Renal cortical epithelial cell (primary cell): ENCODE measurements around the gene NRXN3. TPM values are rescaled to one million over a fixed set of nuclear protein-coding genes. Genes with fewer than 3 reads are reported as not detected.

ENCODE experiments used
- DNase-seq: peaks from one replicate; pipeline ENCODE4 v3.0.0-alpha.2; 2011; ENCODE audit warnings: low read depth
- total RNA-seq: library from RNA; depleted of rRNA; stranded (reverse); fragments of >200 nt; gene quantifications from 2 replicates; pipeline ENCODE4 v1.2.3, GENCODE V29; 2014

The NRXN3 gene
- total RNA-seq, 1 donor from 2014 or later = 2.9 TPM

- DNase-seq = no peak
These were observed 71.9 kb downstream of the NRXN3 start for GRCh38 chr14:78242086-78242485.

DNA sequence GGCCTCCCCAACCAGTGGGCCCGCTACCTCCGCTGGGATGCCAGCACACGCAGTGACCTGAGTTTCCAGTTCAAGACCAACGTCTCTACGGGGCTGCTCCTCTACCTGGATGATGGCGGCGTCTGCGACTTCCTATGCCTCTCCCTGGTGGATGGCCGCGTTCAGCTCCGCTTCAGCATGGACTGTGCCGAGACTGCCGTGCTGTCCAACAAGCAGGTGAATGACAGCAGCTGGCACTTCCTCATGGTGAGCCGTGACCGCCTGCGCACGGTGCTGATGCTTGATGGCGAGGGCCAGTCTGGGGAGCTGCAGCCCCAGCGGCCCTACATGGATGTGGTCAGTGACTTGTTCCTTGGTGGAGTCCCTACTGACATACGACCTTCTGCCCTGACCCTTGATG is 73.0 kb downstream of the NRXN3 start:
- DNase-seq = no peak

- no peak for DNase-seq
These were observed 75.1 kb downstream of the NRXN3 start for GRCh38 chr14:78245238-78245637.

GRCh38 chr14:78248501-78249090 is 78.4 kb downstream of the NRXN3 start:
- DNase-seq = no peak

- no peak for DNase-seq
These were observed 81.1 kb downstream of the NRXN3 start for GRCh38 chr14:78251308-78251707.

- DNase-seq = peak; percentile 98
These were observed 83.8 kb downstream of the NRXN3 start for GRCh38 chr14:78253986-78254385.

DNA sequence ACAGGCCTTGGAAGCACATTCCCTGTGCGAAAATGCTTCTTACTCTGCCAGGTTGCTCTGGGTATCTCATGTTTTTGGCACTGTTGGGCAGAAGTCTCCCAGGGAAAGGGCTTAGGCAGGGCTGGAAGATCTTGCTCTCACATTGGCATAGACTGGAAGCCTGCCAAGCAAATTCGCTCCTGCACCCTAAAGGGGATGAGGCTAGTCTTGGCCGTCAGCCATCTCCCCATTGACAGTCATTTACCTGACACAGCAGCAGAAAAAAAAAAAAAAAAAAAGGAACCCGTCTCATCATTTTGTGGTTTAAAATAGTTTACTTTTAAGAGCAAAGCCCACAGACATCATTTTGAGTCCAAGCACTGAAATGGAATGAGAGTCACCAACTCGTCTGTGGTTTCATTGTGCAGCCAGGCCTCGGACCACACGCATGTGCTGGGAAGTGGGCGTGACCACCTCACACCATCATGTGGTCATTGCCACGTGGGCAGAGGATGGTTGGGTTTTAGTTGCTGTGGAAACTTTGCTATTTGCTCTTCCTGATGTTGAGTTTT is 84.8 kb downstream of the NRXN3 start:
- DNase-seq = peak; percentile 97

DNA sequence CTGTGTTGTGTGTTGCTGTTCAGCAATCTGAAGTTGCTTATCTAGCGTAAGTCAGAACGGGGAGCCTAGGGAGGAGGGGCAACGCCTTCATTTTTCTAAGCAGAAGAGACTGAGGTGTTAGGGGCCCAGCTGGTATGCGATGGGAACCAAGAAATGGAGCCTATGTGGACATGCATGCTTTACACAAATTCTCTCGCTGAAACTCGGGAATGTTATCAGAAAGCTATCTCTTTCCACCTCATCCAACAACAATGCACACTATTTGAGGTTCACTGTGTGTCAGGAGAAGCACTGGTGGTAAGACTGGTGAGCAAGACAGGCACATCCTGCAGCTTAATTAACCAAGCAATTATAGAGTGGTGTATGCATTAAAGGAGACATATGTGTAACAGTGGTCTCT is 89.7 kb downstream of the NRXN3 start:
- no peak for DNase-seq

DNA sequence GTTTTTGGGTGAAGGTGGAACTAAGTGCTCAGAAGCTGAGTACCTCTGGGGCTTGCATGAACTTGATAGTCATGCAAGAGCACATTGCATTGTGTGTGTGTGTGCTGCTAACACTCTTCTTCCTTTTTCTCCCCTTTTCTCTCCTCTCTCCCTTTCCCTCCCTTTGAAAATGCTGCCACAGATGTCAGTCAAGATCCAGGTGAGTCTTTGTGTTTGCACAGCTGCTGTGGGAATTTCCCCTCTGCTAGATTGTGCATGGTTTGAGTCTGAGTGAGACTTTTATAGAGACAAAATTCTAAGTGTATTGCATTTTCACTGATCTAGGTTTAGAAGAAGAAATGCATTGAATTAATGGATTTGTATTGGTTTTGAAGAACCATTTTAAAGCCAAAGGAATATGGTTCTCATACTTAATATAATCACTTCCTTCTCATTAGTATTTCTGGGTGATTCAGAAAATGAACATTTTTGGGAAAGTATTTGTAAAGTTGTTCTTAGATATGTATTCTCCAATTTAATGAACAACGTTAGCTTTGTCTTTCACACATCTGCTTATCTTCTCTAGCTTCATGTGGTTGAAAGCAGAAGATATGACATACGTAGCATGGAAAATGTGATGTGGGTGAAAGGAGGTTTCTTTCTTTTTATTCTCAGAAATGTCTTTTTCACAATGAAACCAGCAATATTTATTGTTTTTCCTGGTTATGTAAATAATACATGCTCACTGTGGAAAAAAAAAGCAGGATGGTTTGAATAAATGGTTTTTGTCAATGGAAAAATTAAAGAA is 108.5 kb downstream of the NRXN3 start:
- DNase-seq = no peak

GRCh38 chr14:78282437-78282836 is 112.3 kb downstream of the NRXN3 start:
- DNase-seq = no peak

DNA sequence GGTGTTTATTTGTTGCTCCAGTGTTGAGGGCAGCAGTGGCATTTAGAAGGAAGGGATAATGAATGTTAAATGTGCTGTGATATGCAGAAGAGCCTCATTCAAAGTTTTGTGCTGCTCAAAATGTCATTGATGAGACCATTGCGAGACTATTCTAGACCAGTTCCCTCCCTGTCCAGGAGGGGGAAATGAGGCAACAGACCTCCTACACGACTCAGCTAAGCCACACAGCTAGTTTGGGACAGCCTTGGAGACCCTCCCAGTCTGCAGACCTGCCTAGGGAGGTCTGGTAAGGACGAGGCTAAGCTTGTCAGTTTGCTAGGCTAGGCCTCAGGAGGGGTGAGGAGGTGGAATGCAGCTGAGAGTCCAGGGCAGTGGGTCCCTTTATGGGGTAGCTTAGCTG is 116.0 kb downstream of the NRXN3 start:
- DNase-seq = no peak

DNA sequence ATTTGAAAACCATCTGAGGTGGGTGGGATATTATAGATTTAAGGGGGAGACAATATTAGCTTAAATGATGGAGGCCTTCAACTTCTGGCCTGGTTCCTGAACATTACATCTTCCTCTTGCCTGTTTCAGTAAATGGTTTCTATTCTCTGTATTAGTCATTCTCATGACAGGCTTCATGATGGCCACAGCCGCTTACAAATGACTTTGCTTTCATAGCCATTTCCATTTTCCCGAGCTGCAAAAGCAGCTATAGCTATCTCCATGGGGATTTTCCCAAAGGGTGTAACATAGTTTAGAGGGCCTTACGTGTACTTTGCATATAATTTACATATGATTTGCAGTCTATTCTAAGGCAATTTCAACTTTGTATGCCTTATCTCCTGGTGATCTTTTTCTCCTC is 121.8 kb downstream of the NRXN3 start:
- DNase-seq = no peak

DNA sequence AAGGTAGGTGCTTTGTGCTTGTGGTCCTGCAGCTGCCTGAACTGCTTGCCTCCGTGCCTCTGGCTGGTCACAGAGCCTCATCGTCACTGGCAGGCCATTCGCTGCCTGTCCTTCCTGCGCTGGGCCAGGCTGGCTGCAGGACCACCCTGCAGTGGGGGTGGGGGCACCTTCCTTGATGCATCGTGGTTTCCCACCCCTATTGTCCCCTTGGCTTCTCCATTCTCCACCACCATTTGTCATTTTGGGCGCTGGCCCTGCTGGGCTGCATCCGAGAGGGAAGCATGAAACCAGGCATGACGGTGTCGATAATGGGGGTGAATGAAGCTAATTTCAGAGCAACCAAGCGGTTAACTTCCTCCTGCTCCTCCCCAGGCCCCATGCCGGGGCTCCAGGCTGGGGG is 127.7 kb downstream of the NRXN3 start:
- DNase-seq = no peak

DNA sequence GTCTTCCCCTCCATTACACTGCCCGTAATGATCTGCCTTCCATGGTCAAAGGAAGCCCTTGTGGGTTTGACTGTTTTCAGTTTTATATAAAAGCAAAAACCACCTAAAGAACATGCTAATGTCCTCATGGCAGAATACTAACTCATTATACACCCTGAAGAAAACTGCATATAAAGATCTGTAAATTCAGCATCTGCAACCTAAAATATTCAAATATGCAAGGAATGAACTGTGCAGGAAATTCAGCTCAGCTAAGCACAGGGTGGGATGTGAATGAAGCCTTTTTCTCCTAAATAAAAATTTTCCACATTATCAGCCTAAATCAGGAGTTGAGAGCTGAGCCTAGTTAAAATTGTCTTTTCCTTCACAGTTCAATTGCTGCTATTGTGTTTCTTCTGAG is 128.1 kb downstream of the NRXN3 start:
- DNase-seq = no peak

DNA sequence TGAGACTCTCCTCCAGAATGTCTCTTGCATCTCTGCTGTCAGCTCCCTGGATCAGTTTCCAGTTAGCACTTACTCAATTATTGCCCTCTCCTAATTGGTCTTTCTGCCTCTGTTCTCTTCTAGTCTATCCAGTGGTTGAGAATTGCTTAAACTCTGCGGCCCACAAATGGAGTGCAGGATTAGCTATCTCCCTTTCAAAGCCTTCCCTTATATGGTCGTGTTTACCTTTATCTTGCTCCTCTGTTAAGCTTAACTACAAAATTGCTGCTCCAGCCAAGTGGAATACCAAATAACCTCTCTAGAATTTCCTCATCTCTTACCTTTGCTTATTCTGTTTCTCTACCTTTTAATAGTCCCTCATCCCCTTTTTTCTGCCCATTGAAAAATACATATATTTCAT is 132.7 kb downstream of the NRXN3 start:
- peak; percentile 13 for DNase-seq

DNA sequence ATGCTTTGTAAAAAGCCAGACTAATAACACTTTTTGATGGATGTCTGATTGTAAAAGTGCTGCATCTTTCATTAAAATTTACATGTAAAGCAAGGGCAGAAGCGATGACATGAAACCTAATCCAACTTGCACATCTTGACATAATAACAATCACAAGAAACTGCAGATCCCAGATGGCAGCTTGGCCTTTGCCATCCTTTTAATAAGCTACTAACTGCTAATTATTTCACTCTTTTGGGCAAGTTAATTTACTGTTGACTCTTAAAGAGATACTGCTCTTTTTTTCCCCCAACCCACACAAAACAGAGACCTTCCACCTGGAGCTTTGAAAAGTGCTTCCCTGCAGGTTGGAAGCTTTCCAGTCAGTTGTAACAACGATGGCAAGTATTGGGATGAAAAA is 137.5 kb downstream of the NRXN3 start:
- DNase-seq = no peak

DNA sequence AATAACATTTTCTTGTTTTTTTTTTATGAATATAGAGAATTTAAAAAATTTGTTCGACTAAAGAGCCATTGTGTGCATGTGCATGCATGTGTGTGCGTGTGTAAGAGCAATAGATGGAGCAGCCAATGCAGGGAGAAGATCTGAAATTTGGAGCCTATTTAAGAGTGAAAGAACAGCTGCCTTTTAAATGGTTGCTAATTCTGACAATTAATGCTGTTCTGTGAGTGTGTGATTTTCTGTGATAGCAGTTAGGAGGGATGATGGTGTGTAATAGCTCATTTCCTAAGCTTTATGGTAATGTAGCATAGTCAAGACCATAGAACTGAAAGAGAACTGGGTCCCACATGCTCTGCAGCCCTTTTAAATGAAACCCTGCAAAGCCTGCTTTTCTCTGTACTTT is 137.9 kb downstream of the NRXN3 start:
- DNase-seq = no peak

GRCh38 chr14:78310272-78310671 is 140.1 kb downstream of the NRXN3 start:
- DNase-seq = no peak

GRCh38 chr14:78313499-78313898 is 143.3 kb downstream of the NRXN3 start:
- DNase-seq = no peak

- DNase-seq = no peak
These were observed 144.3 kb downstream of the NRXN3 start for GRCh38 chr14:78314484-78314883.

DNA sequence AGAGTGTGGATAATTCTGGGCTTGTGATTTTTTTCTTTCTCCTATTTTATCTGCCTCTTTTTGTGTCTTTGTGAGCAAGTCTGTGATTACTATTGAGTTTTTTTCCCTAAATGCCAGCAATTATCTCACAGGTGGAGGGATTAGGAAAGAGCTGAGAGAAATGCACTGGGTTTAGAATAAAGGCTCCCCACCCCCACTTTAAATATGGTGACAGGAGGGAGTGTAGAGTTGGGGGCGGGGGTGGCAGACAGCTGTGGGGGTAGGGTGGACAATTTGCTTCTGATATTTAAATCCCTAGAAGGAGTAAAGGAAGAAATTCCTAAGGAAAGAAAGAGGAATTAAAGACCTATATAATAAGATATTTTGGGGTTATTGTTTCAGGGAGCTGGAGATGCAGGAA is 145.9 kb downstream of the NRXN3 start:
- no peak for DNase-seq

- DNase-seq = no peak
These were observed 146.6 kb downstream of the NRXN3 start for GRCh38 chr14:78316786-78317185.

DNA sequence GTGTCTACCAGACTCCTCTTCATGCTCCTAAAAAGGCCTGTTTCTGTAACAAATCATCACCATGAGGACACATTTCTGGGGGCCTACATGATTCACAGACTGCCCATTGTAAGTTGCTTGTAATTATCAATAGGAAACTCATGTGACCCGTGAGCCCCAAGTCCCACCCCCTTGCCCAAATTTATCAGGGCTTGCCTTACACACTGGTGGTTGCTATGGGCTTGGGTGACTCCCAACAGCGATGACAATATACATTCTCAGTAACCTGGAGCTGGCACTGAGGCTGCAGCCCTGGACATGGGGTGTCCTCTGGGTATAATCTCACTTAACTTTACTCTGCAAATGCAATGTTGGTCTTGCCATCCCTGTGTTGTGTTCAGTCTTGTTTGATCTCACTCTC is 149.2 kb downstream of the NRXN3 start:
- DNase-seq = no peak
